Measurements from ENCODE around the gene NLE1. TPM values are rescaled to one million over a fixed set of nuclear protein-coding genes. Genes with fewer than 3 reads are reported as not detected.
"Not testable (repeated sequence)": the region's sequence is repeated elsewhere in the genome, so short reads cannot be mapped to it uniquely, and the experiment has no call there.

Gene NLE1
- total RNA-seq, 1 experiment from 2014 or later = 36.2 TPM

DNA sequence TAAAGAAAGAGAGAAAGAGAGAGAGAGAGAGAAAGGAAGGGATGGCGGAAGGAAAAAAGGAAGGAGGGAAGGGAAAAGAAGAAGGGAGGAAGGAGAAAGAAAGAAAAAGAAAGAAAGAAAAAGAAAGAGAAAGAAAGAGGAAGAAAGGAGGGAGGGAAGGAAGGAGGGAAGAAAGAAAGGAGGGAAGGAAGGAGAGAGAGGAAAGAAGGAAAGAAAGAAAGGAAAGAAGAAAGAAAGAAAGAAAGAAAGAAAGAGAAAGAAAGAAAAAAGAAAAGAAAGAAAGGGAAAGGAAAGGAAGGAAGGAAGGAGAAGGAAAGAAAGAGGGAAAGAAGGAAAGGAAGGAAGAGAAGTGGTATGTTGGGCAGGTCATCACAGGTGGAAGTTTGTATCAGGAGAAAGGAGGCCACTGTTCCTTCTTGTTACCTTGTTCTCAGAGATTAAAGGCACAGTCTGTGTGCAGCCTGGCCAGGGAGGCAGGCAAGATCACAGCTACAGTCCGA, 32.8 kb upstream of the NLE1 start:
- Mint-ChIP-seq H3K4me3 (ENCODE audit: unreplicated experiment) (no peak overlapping the region), H3K4me1 (ENCODE audit: insufficient read depth, unreplicated experiment) (no peaks in the 10 kb centered on the region), H3K27ac (ENCODE audit: low read depth, unreplicated experiment) (no peak overlapping the region), H3K9me3 (ENCODE audit: unreplicated experiment) (no peaks in the 10 kb centered on the region), H3K27me3 (ENCODE audit: insufficient read depth, unreplicated experiment) (peaks cover 15% of the 10 kb centered on the region), H3K36me3 (ENCODE audit: insufficient read depth, unreplicated experiment) (no peaks in the 10 kb centered on the region)
- BruUV-seq (replicated peaks) = no TSS peak
- TF ChIP-seq, protein P1, sequence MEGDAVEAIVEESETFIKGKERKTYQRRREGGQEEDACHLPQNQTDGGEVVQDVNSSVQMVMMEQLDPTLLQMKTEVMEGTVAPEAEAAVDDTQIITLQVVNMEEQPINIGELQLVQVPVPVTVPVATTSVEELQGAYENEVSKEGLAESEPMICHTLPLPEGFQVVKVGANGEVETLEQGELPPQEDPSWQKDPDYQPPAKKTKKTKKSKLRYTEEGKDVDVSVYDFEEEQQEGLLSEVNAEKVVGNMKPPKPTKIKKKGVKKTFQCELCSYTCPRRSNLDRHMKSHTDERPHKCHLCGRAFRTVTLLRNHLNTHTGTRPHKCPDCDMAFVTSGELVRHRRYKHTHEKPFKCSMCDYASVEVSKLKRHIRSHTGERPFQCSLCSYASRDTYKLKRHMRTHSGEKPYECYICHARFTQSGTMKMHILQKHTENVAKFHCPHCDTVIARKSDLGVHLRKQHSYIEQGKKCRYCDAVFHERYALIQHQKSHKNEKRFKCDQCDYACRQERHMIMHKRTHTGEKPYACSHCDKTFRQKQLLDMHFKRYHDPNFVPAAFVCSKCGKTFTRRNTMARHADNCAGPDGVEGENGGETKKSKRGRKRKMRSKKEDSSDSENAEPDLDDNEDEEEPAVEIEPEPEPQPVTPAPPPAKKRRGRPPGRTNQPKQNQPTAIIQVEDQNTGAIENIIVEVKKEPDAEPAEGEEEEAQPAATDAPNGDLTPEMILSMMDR (IDR thresholded peaks at IDR 0.05; ENCODE audit: unreplicated experiment) = no peak
- intact Hi-C loops (cut with micrococcal nuclease) = no loop called here
- no peak for DNase-seq (ENCODE audit: unreplicated experiment)
- ChIA-PET CTCF (interaction anchor here (1.3 kb wide), 1 partner anchor 136 kb away, joined by 3 read pairs; no protein-coding TSS in a partner anchor), POLR2A (no interaction called here)

DNA sequence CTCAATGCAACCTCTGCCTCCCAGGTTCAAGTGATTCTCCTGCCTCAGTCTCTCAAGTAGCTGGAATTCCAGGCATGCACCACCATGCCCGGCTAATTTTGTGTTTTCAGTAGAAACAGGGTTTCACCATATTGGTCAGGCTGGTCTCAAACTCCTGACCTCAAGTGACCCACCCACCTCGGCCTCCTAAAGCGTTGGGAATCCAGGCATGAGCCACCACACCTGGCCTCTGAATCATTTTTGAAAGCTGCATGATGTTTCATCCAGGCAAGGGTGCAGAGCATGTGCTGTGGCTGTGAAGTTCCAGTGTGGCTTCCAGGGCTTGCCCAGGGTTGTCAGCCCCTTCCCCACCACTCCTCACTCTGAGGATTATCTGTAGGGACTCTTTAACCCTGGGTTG, 30.2 kb upstream of the NLE1 start:
- H3K36me3 Mint-ChIP-seq (ENCODE audit: insufficient read depth, unreplicated experiment); H3K27ac Mint-ChIP-seq (ENCODE audit: low read depth, unreplicated experiment); DNase-seq (ENCODE audit: unreplicated experiment); intact Hi-C loops (cut with micrococcal nuclease); BruUV-seq (replicated peaks); H3K4me1 Mint-ChIP-seq (ENCODE audit: insufficient read depth, unreplicated experiment); H3K4me3 Mint-ChIP-seq (ENCODE audit: unreplicated experiment); POLR2A ChIA-PET; H3K9me3 Mint-ChIP-seq (ENCODE audit: unreplicated experiment): not testable (repeated sequence)
- CTCF ChIA-PET = interaction anchor here (0.7 to 1.5 kb wide), 6 partner anchors 10 to 365 kb away, joined by 3 to 5 read pairs (median 4); no protein-coding TSS in a partner anchor
- H3K27me3 Mint-ChIP-seq (ENCODE audit: insufficient read depth, unreplicated experiment) = peaks cover 15% of the 10 kb centered on the region

DNA sequence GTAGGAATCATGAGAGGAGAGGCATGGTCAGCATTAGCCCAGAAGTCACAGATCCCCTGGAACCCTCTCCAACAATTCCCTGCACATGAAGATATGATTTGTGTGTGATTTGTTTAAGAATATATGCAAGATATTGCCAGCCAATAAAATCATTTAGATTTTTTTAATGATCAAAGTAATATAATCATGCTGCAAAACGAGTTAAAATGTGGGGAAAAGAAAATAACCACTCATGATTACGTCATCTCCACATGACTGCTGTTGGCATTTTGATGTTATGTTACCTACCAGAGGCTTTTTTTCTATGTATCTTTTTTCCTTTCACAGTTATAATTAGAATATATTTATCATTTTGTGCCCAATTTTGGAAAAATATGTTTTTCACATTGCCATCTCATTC, 29.7 kb upstream of the NLE1 start:
- Mint-ChIP-seq H3K9me3 (ENCODE audit: unreplicated experiment) (no peaks in the 10 kb centered on the region), H3K27ac (ENCODE audit: low read depth, unreplicated experiment) (no peak overlapping the region), H3K27me3 (ENCODE audit: insufficient read depth, unreplicated experiment) (peaks cover 15% of the 10 kb centered on the region), H3K36me3 (ENCODE audit: insufficient read depth, unreplicated experiment) (no peaks in the 10 kb centered on the region), H3K4me1 (ENCODE audit: insufficient read depth, unreplicated experiment) (peaks cover 5% of the 10 kb centered on the region), H3K4me3 (ENCODE audit: unreplicated experiment) (no peak overlapping the region)
- POLR2A ChIA-PET = no interaction called here
- BruUV-seq (replicated peaks) = no TSS peak
- TF ChIP-seq, protein P1 (IDR thresholded peaks at IDR 0.05; ENCODE audit: unreplicated experiment) = no peak
- intact Hi-C loops (cut with micrococcal nuclease) = loop anchor here (1.0 kb wide), 2 partner anchors 140 to 361 kb away; no protein-coding TSS in a partner anchor
- CTCF ChIA-PET = interaction anchor here (0.7 to 4.7 kb wide), 5 partner anchors 9 to 366 kb away, joined by 3 to 33 read pairs (median 5); partner anchors contain the start of gene SLFN12L
- DNase-seq (ENCODE audit: unreplicated experiment) = no peak

DNA sequence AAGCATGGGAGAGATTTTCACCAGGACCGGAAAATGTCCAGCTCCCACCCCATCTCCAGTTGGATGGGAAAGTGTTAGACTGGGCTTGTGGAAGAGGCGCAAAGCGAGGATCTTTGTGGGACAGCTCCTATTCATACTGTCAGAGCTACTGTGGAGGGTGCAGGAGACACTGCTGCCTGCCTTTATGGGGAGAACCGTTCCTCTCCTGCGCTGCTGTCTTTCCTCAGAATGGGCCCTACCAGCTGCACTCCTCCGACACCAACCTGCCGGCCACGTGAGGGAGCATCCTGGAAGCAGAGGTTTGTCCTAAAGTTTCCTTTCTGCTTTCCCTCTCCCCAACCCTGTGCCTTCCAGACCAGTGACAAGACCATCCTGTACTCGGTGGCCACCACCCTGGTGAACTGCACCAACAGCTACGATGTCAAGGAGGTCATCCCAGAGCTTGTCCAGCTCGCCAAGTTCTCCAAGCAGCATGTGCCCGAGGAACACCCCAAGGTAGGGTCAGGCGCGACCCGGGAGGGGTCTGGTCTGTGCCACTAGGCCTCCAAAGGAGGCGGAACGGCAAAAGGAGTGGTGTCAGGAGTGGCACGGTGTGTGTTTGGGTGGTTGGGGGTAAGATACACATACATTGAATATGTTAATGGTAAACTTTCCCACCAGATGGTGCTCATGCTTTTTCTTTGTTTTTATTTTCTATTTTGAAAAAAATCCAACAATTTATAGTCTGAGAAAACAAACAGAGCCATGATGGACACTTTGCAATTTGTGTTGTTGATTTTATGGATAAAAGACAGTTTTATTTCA, 29.1 kb upstream of the NLE1 start:
- H3K27ac Mint-ChIP-seq (ENCODE audit: low read depth, unreplicated experiment) = no peak overlapping the region
- H3K4me1 Mint-ChIP-seq (ENCODE audit: insufficient read depth, unreplicated experiment) = peaks cover 5% of the 10 kb centered on the region
- peaks cover 15% of the 10 kb centered on the region for H3K27me3 Mint-ChIP-seq (ENCODE audit: insufficient read depth, unreplicated experiment)
- no peak overlapping the region for H3K4me3 Mint-ChIP-seq (ENCODE audit: unreplicated experiment)
- H3K36me3 Mint-ChIP-seq (ENCODE audit: insufficient read depth, unreplicated experiment) = no peaks in the 10 kb centered on the region
- ChIA-PET CTCF (interaction anchor here (0.6 to 4.7 kb wide), 13 partner anchors 11 to 577 kb away, joined by 3 to 33 read pairs (median 4); partner anchors contain the start of gene SLFN12L), POLR2A (interaction anchor here (1.5 kb wide), 1 partner anchor 72 kb away, joined by 3 read pairs; the partner anchor contains the start of gene SLFN5)
- no TSS peak for BruUV-seq (replicated peaks)
- intact Hi-C loops (cut with micrococcal nuclease) = loop anchor here (1.0 kb wide), 2 partner anchors 141 to 362 kb away; no protein-coding TSS in a partner anchor
- TF ChIP-seq, protein P1 (IDR thresholded peaks at IDR 0.05; ENCODE audit: unreplicated experiment) = peak; percentile 26
- DNase-seq (ENCODE audit: unreplicated experiment) = peak; percentile 30
- no peaks in the 10 kb centered on the region for H3K9me3 Mint-ChIP-seq (ENCODE audit: unreplicated experiment)

Data from MCF 10A (cell line).